Neural cell (in vitro differentiated cells): ENCODE data around the gene SPNS1. TPM values are rescaled to one million over a fixed set of nuclear protein-coding genes. Genes with fewer than 3 reads are reported as not detected.

Experiments used
- H2AFZ ChIP-seq: fragments of 200-600, 300-800 bp; sonication (generic), shearing (Covaris generic); 2 replicates; pipeline ENCODE4 v1.6.0; 2014; ENCODE audit warnings: low read depth, mild to moderate bottlenecking, antibody characterized with exemption, low read length, moderate library complexity
- H3F3A ChIP-seq: fragments of 200-600 bp; shearing (Covaris generic); 2 replicates; pipeline ENCODE4 v1.6.1; 2016; ENCODE audit warnings: mild to moderate bottlenecking, moderate library complexity, mixed read lengths, antibody characterized with exemption, low read length; ENCODE audit not compliant: insufficient read depth, poor library complexity, severe bottlenecking
- H3K27ac ChIP-seq: fragments of 200-600, 300-800 bp; sonication (generic), shearing (Covaris generic); 2 replicates; pipeline ENCODE4 v1.5.1; 2014; ENCODE audit warnings: mild to moderate bottlenecking, low read length, moderate library complexity
- H3K27me3 ChIP-seq: fragments of 300-800, 200-600 bp; sonication (generic), shearing (Covaris generic); 2 replicates; pipeline ENCODE4 v1.6.0; 2014; ENCODE audit warnings: mild to moderate bottlenecking, low read depth, low read length, moderate library complexity; ENCODE audit not compliant: insufficient read depth
- H3K36me3 ChIP-seq: fragments of 300-800, 200-600 bp; sonication (generic), shearing (Covaris generic); 2 replicates; pipeline ENCODE4 v1.5.1; 2014; ENCODE audit warnings: mild to moderate bottlenecking, antibody characterized with exemption, low read length, moderate library complexity; ENCODE audit not compliant: insufficient read depth
- H3K4me2 ChIP-seq: fragments of 300-800, 200-600 bp; sonication (generic), shearing (Covaris generic); 2 replicates; pipeline ENCODE4 v1.6.0; 2014; ENCODE audit warnings: mild to moderate bottlenecking, low read length
- H3K4me3 ChIP-seq: fragments of 300-800, 200-600 bp; sonication (generic), shearing (Covaris generic); 2 replicates; pipeline ENCODE4 v1.5.1; 2014; ENCODE audit warnings: mild to moderate bottlenecking, low read length, moderate library complexity
- H3K79me2 ChIP-seq: fragments of 200-600 bp; shearing (Covaris generic); replicated peaks from 2 replicates; pipeline ENCODE4 v1.6.0; 2014; ENCODE audit warnings: mild to moderate bottlenecking, low read length, moderate library complexity; ENCODE audit not compliant: insufficient read depth
- H3K9ac ChIP-seq: fragments of 300-800, 200-600 bp; sonication (generic), shearing (Covaris generic); 2 replicates; pipeline ENCODE4 v1.6.1; 2016; ENCODE audit warnings: mild to moderate bottlenecking, low read length, mixed read lengths
- H3K9me2 ChIP-seq: fragments of 200-600 bp; shearing (Covaris generic); 2 replicates; pipeline ENCODE4 v1.6.1; 2016; ENCODE audit warnings: mild to moderate bottlenecking, low read length, mixed read lengths; ENCODE audit not compliant: insufficient read depth
- H3K9me3 ChIP-seq: fragments of 200-600, 300-800 bp; sonication (generic), shearing (Covaris generic); 2 replicates; pipeline ENCODE4 v1.6.1; 2016; ENCODE audit warnings: mild to moderate bottlenecking, mixed run types, low read length, moderate library complexity, mixed read lengths
- H4K20me1 ChIP-seq: fragments of 200-600 bp; shearing (Covaris generic); 2 replicates; pipeline ENCODE4 v1.6.1; 2016; ENCODE audit warnings: mild to moderate bottlenecking, mixed run types; ENCODE audit not compliant: insufficient read depth
- CTCF ChIP-seq: fragments of 450-650 bp; IDR thresholded peaks from 2 replicates; pipeline ENCODE4 v1.5.1; 2014; ENCODE audit warnings: antibody characterized with exemption, mild to moderate bottlenecking, moderate library complexity; ENCODE audit not compliant: poor library complexity, severe bottlenecking
- EP300 ChIP-seq: fragments of 450-650 bp; conservative IDR thresholded peaks from 2 replicates; pipeline ENCODE4 v1.6.1; 2014; ENCODE audit warnings: antibody characterized with exemption, mild to moderate bottlenecking, moderate library complexity; ENCODE audit not compliant: poor library complexity, severe bottlenecking
- EZH2 ChIP-seq: fragments of 200-600, 300-800 bp; shearing (Covaris generic), sonication (generic); IDR thresholded peaks from 2 replicates; pipeline ENCODE4 v1.6.1; 2014; ENCODE audit warnings: antibody characterized with exemption, low read length, borderline replicate concordance, mild to moderate bottlenecking; ENCODE audit not compliant: insufficient read depth, poor library complexity, severe bottlenecking
- MXI1 ChIP-seq: fragments of 450-650 bp; conservative IDR thresholded peaks from 2 replicates; pipeline ENCODE4 v1.6.1; 2014; ENCODE audit warnings: antibody characterized with exemption, mild to moderate bottlenecking; ENCODE audit not compliant: poor library complexity, severe bottlenecking
- POLR2AphosphoS5 ChIP-seq: IDR thresholded peaks from 2 replicates; pipeline ENCODE4 v1.6.1; 2012
- RAD21 ChIP-seq: fragments of 450-650 bp; conservative IDR thresholded peaks from 2 replicates; pipeline ENCODE4 v1.6.1; 2014; ENCODE audit warnings: antibody characterized with exemption, mild to moderate bottlenecking, moderate library complexity
- REST ChIP-seq: IDR thresholded peaks from 2 replicates; pipeline ENCODE4 v1.6.1; 2012; ENCODE audit warnings: borderline replicate concordance
- SMC3 ChIP-seq: fragments of 450-650 bp; conservative IDR thresholded peaks from 2 replicates; pipeline ENCODE4 v1.6.1; 2014; ENCODE audit warnings: antibody characterized with exemption, mild to moderate bottlenecking, moderate library complexity; ENCODE audit not compliant: poor library complexity
- TAF1 ChIP-seq: IDR thresholded peaks from 2 replicates; pipeline ENCODE4 v1.6.1; 2012; ENCODE audit warnings: low read depth
- polyA plus RNA-seq: library from polyadenylated mRNA; depleted of rRNA; stranded (reverse); fragments of >200 nt; gene quantifications from 2 replicates; pipeline ENCODE4 v1.2.3, GENCODE V29; 2014

SPNS1 gene
- polyA plus RNA-seq, 1 donor from 2014 or later, result 41.6 TPM

GRCh38 chr16:28998837-28999236 lies 24.3 kb downstream of the SPNS1 start:
- Histone ChIP-seq H3K9me3 (no peaks in the 10 kb centered on the region), H3F3A (no peaks in the 10 kb centered on the region), H3K79me2 (no peaks in the 10 kb centered on the region), H3K27ac (no peak overlapping the region), H3K4me2 (no peak overlapping the region), H3K4me3 (no peak overlapping the region), H3K9me2 (no peaks in the 10 kb centered on the region), H3K36me3 (no peaks in the 10 kb centered on the region), H4K20me1 (no peaks in the 10 kb centered on the region), H3K9ac (no peak overlapping the region), H2AFZ (no peak overlapping the region), H3K27me3 (no peaks in the 10 kb centered on the region)
- TF ChIP-seq POLR2AphosphoS5 (no peak), REST (no peak), CTCF (no peak), MXI1 (no peak), SMC3 (no peak), EP300 (no peak), EZH2 (no peak), RAD21 (no peak), TAF1 (no peak)

- Histone ChIP-seq H3K9ac (no peak overlapping the region), H3K4me2 (no peak overlapping the region), H3K4me3 (no peak overlapping the region), H2AFZ (no peak overlapping the region), H3K27me3 (no peaks in the 10 kb centered on the region), H3K9me3 (no peaks in the 10 kb centered on the region), H4K20me1 (no peaks in the 10 kb centered on the region), H3K9me2 (no peaks in the 10 kb centered on the region), H3K36me3 (no peaks in the 10 kb centered on the region), H3F3A (no peaks in the 10 kb centered on the region), H3K27ac (no peak overlapping the region), H3K79me2 (no peaks in the 10 kb centered on the region)
- TF ChIP-seq RAD21, result no peak
- no peak for TF ChIP-seq POLR2AphosphoS5
- TF ChIP-seq EZH2, result no peak
These were observed 25.0 kb downstream of the SPNS1 start for GRCh38 chr16:28999577-28999976.

- Histone ChIP-seq H3K27ac (no peak overlapping the region), H3K9ac (no peak overlapping the region), H3K4me3 (no peak overlapping the region), H3K9me2 (no peaks in the 10 kb centered on the region), H3K79me2 (no peaks in the 10 kb centered on the region), H3F3A (no peaks in the 10 kb centered on the region), H4K20me1 (no peaks in the 10 kb centered on the region), H3K27me3 (no peaks in the 10 kb centered on the region), H3K9me3 (no peaks in the 10 kb centered on the region), H2AFZ (no peak overlapping the region), H3K36me3 (no peaks in the 10 kb centered on the region), H3K4me2 (no peak overlapping the region)
- TF ChIP-seq EZH2 (no peak), EP300 (no peak), TAF1 (no peak), REST (no peak), CTCF (no peak), RAD21 (no peak), SMC3 (no peak), MXI1 (no peak)
These were observed 25.4 kb downstream of the SPNS1 start for GRCh38 chr16:29000019-29000418.
